SK-N-SH treated with all-trans-retinoic acid at 6 μM for 48 hours (cell line): Measurements from ENCODE around the gene ECHS1.
"Not testable (repeated sequence)": the region's sequence is repeated elsewhere in the genome, so short reads cannot be mapped to it uniquely, and the experiment has no call there.

Experiments
- ATAC-seq: fragments of 200-7000 bp; cut with Tn5 transposase; 3 replicates; pipeline ENCODE4 v1.9.1; 2020; ENCODE audit warnings: mild to moderate bottlenecking, moderate library complexity
- ARNTL ChIP-seq: fragments of 450-650 bp; formaldehyde crosslinking; IDR thresholded peaks from 2 replicates; pipeline ENCODE4 v1.5.0; 2020; ENCODE audit warnings: low read depth, mild to moderate bottlenecking, moderate library complexity, borderline replicate concordance
- BACH2 ChIP-seq: fragments of 250-450 bp; sonication (Bioruptor Pico); IDR thresholded peaks from 2 replicates; pipeline ENCODE4 v1.9.0; 2021; ENCODE audit warnings: mild to moderate bottlenecking, borderline replicate concordance
- CREB5 ChIP-seq: fragments of 250-450 bp; sonication (Bioruptor Pico); IDR thresholded peaks from 2 replicates; pipeline ENCODE4 v1.5.1; 2020; ENCODE audit warnings: low read depth, mild to moderate bottlenecking, moderate library complexity
- CSDC2 ChIP-seq: fragments of 250-450 bp; sonication (Bioruptor Pico); IDR thresholded peaks from 2 replicates; pipeline ENCODE4 v1.5.0; 2020; ENCODE audit warnings: mild to moderate bottlenecking, moderate library complexity
- CSRNP3 ChIP-seq: fragments of 250-450 bp; sonication (Bioruptor Pico); IDR thresholded peaks from 2 replicates; pipeline ENCODE4 v1.5.1; 2021; ENCODE audit warnings: mild to moderate bottlenecking, moderate library complexity
- ESRRG ChIP-seq: fragments of 250-450 bp; sonication (Bioruptor Pico); IDR thresholded peaks from 2 replicates; pipeline ENCODE4 v1.6.1; 2021; ENCODE audit warnings: mild to moderate bottlenecking
- GLIS3 ChIP-seq: fragments of 250-450 bp; sonication (Bioruptor Pico); IDR thresholded peaks from 2 replicates; pipeline ENCODE4 v1.5.0; 2020; ENCODE audit warnings: mild to moderate bottlenecking, moderate library complexity
- ISL1 ChIP-seq: fragments of 250-450 bp; sonication (Bioruptor Pico); IDR thresholded peaks from 2 replicates; pipeline ENCODE4 v2.1.2; 2022; ENCODE audit warnings: mild to moderate bottlenecking, moderate library complexity
- OSR1 ChIP-seq: fragments of 250-450 bp; sonication (Bioruptor Pico); IDR thresholded peaks from 2 replicates; pipeline ENCODE4 v1.8.0; 2022; ENCODE audit warnings: moderate library complexity, mild to moderate bottlenecking, inconsistent platforms
- PATZ1 ChIP-seq: fragments of 250-450 bp; sonication (Bioruptor Pico); IDR thresholded peaks from 2 replicates; pipeline ENCODE4 v1.8.0; 2020; ENCODE audit warnings: mild to moderate bottlenecking, moderate library complexity, borderline replicate concordance
- POU6F1 ChIP-seq: fragments of 250-450 bp; sonication (Bioruptor Pico); IDR thresholded peaks from 2 replicates; pipeline ENCODE4 v1.8.0; 2021; ENCODE audit warnings: low read depth, mild to moderate bottlenecking, moderate library complexity, borderline replicate concordance
- PPARA ChIP-seq: fragments of 250-450 bp; sonication (Bioruptor Pico); IDR thresholded peaks from 2 replicates; pipeline ENCODE4 v1.5.0; 2020; ENCODE audit warnings: mild to moderate bottlenecking, borderline replicate concordance
- RARB ChIP-seq: fragments of 250-450 bp; sonication (Bioruptor Pico); IDR thresholded peaks from 2 replicates; pipeline ENCODE4 v1.8.0; 2021; ENCODE audit warnings: mild to moderate bottlenecking, moderate library complexity
- TCF4 ChIP-seq: fragments of 250-450 bp; sonication (Bioruptor Pico); IDR thresholded peaks from 2 replicates; pipeline ENCODE4 v1.8.0; 2021; ENCODE audit warnings: mild to moderate bottlenecking, moderate library complexity, borderline replicate concordance
- TOX ChIP-seq: fragments of 250-450 bp; sonication (Bioruptor Pico); IDR thresholded peaks from 2 replicates; pipeline ENCODE4 v1.8.0; 2021; ENCODE audit warnings: mild to moderate bottlenecking, moderate library complexity, borderline replicate concordance
- TSHZ2 ChIP-seq: fragments of 250-450 bp; sonication (Bioruptor Pico); IDR thresholded peaks from 2 replicates; pipeline ENCODE4 v1.5.0; 2020; ENCODE audit warnings: mild to moderate bottlenecking, moderate library complexity
- ZC3H10 ChIP-seq: fragments of 250-450 bp; sonication (Bioruptor Pico); IDR thresholded peaks from 2 replicates; pipeline ENCODE4 v1.5.1; 2021; ENCODE audit warnings: mild to moderate bottlenecking, moderate library complexity
- ZFP30 ChIP-seq: fragments of 450-650 bp; formaldehyde crosslinking; IDR thresholded peaks from 2 replicates; pipeline ENCODE4 v1.5.0; 2022; ENCODE audit warnings: mild to moderate bottlenecking, moderate library complexity
- ZNF565 ChIP-seq: fragments of 450-650 bp; formaldehyde crosslinking; conservative IDR thresholded peaks from 2 replicates; pipeline ENCODE4 v1.5.0; 2020; ENCODE audit warnings: low read depth, mild to moderate bottlenecking, moderate library complexity
- ZNF70 ChIP-seq: fragments of 450-650 bp; formaldehyde crosslinking; IDR thresholded peaks from 2 replicates; pipeline ENCODE4 v1.5.0; 2020; ENCODE audit warnings: mild to moderate bottlenecking, moderate library complexity
- ZNF8 ChIP-seq: fragments of 450-650 bp; formaldehyde crosslinking; IDR thresholded peaks from 2 replicates; pipeline ENCODE4 v1.5.0; 2020; ENCODE audit warnings: mild to moderate bottlenecking, moderate library complexity

Gene ECHS1

GRCh38 chr10:133377025-133377817 lies 4.1 kb upstream of the ECHS1 start:
- TF ChIP-seq TSHZ2 (CRISPR knock-in tag): no peak
- TF ChIP-seq GLIS3 (CRISPR knock-in tag): no peak
- no peak for TF ChIP-seq CSDC2
- TF ChIP-seq OSR1 (CRISPR knock-in tag): no peak
- TF ChIP-seq ARNTL (CRISPR knock-in tag): no peak
- TF ChIP-seq ZFP30 (CRISPR knock-in tag): no peak
- TF ChIP-seq ZNF8 (CRISPR knock-in tag): no peak
- no peak for TF ChIP-seq CSRNP3 (CRISPR knock-in tag)
- no peak for TF ChIP-seq PPARA (CRISPR knock-in tag)
- TF ChIP-seq ZC3H10 (CRISPR knock-in tag): no peak
- TF ChIP-seq RARB (CRISPR knock-in tag): no peak
- TF ChIP-seq ISL1: no peak
- TF ChIP-seq ZNF565: no peak
- TF ChIP-seq CREB5 (CRISPR knock-in tag): no peak
- no peak for TF ChIP-seq PATZ1 (CRISPR knock-in tag)
- no peak for TF ChIP-seq TCF4
- no peak for TF ChIP-seq ZNF70 (CRISPR knock-in tag)
- TF ChIP-seq, all 23 proteins: peak for 0
- no peak for ATAC-seq

GRCh38 chr10:133376183-133376582 lies 3.0 kb upstream of the ECHS1 start:
- not testable (repeated sequence) for ATAC-seq

- TF ChIP-seq PPARA (CRISPR knock-in tag) (no peak), TOX (CRISPR knock-in tag) (no peak), CSRNP3 (CRISPR knock-in tag) (no peak), ZFP30 (CRISPR knock-in tag) (no peak), ESRRG (no peak), POU6F1 (CRISPR knock-in tag) (no peak), TCF4 (no peak), ZNF70 (CRISPR knock-in tag) (no peak), CREB5 (CRISPR knock-in tag) (no peak), OSR1 (CRISPR knock-in tag) (no peak), ZC3H10 (CRISPR knock-in tag) (no peak), BACH2 (CRISPR knock-in tag) (no peak), ZNF8 (CRISPR knock-in tag) (no peak)
- ATAC-seq: no peak
Observed at GRCh38 chr10:133375357-133376115, 2.4 kb upstream of the ECHS1 start.
